ENCODE data around the gene SNX24.

The SNX24 gene

GRCh38 chr5:122864842-122865241 lies 19.4 kb downstream of the SNX24 start:
- Histone ChIP-seq H3K4me3 (no peak overlapping the region), H3K27ac (no peak overlapping the region)

GRCh38 chr5:122870219-122870856 lies 24.9 kb downstream of the SNX24 start:
- H3K4me3 ChIP-seq = no peak overlapping the region
- peak overlapping the region in 1 of 21 experiments; percentile 33 for H3K27ac ChIP-seq

GRCh38 chr5:122871661-122872060 lies 26.2 kb downstream of the SNX24 start:
- H3K27ac ChIP-seq = no peak overlapping the region
- H3K4me3 ChIP-seq = no peak overlapping the region

GRCh38 chr5:122874179-122874875 lies 28.9 kb downstream of the SNX24 start:
- H3K27ac ChIP-seq = no peak overlapping the region
- no peak overlapping the region for H3K4me3 ChIP-seq

GRCh38 chr5:122877518-122877917 lies 32.1 kb downstream of the SNX24 start:
- no peak overlapping the region for H3K4me3 ChIP-seq
- H3K27ac ChIP-seq = no peak overlapping the region

GRCh38 chr5:122879076-122879475 lies 33.7 kb downstream of the SNX24 start:
- Histone ChIP-seq H3K4me3 (no peak overlapping the region), H3K27ac (no peak overlapping the region)

GRCh38 chr5:122880170-122880689 lies 34.8 kb downstream of the SNX24 start:
- Histone ChIP-seq H3K4me3 (no peak overlapping the region), H3K27ac (no peak overlapping the region)

- Histone ChIP-seq H3K27ac (no peak overlapping the region), H3K4me3 (no peak overlapping the region)
Observed at GRCh38 chr5:122880749-122881148, 35.3 kb downstream of the SNX24 start.

- no peak overlapping the region for H3K4me3 ChIP-seq
- H3K27ac ChIP-seq = no peak overlapping the region
Observed at GRCh38 chr5:122882831-122883230, 37.4 kb downstream of the SNX24 start.

GRCh38 chr5:122885045-122885517 lies 39.7 kb downstream of the SNX24 start:
- Histone ChIP-seq H3K4me3 (no peak overlapping the region), H3K27ac (no peak overlapping the region)

GRCh38 chr5:122885891-122886290 lies 40.5 kb downstream of the SNX24 start:
- Histone ChIP-seq H3K4me3 (no peak overlapping the region), H3K27ac (no peak overlapping the region)

GRCh38 chr5:122895141-122895540 lies 49.7 kb downstream of the SNX24 start:
- H3K4me3 ChIP-seq = no peak overlapping the region
- no peak overlapping the region for H3K27ac ChIP-seq

- Histone ChIP-seq H3K4me3 (no peak overlapping the region), H3K27ac (no peak overlapping the region)
Observed at GRCh38 chr5:122896598-122897282, 51.3 kb downstream of the SNX24 start.

GRCh38 chr5:122897283-122897602 lies 51.8 kb downstream of the SNX24 start:
- H3K4me3 ChIP-seq = no peak overlapping the region
- H3K27ac ChIP-seq = no peak overlapping the region

GRCh38 chr5:122901346-122901745 lies 55.9 kb downstream of the SNX24 start:
- Histone ChIP-seq H3K27ac (no peak overlapping the region), H3K4me3 (no peak overlapping the region)

- Histone ChIP-seq H3K27ac (no peak overlapping the region), H3K4me3 (no peak overlapping the region)
Observed at GRCh38 chr5:122902263-122902662, 56.9 kb downstream of the SNX24 start.

GRCh38 chr5:122906768-122907167 lies 61.4 kb downstream of the SNX24 start:
- Histone ChIP-seq H3K4me3 (no peak overlapping the region), H3K27ac (no peak overlapping the region)

GRCh38 chr5:122907276-122907675 lies 61.9 kb downstream of the SNX24 start:
- no peak overlapping the region for H3K27ac ChIP-seq
- no peak overlapping the region for H3K4me3 ChIP-seq

GRCh38 chr5:122908108-122908507 lies 62.7 kb downstream of the SNX24 start:
- no peak overlapping the region for H3K27ac ChIP-seq
- H3K4me3 ChIP-seq = no peak overlapping the region

GRCh38 chr5:122908662-122909061 lies 63.2 kb downstream of the SNX24 start:
- Histone ChIP-seq H3K27ac (no peak overlapping the region), H3K4me3 (no peak overlapping the region)

Data from skin epidermis (tissue), 12 donors.